NCI-H1436 (cell line): ENCODE data around the gene PDZRN3.

ENCODE experiments used
- DNase-seq: peaks from one replicate; lab custom pipeline; 2025; lab: John Stamatoyannopoulos, UW

Gene PDZRN3

DNA sequence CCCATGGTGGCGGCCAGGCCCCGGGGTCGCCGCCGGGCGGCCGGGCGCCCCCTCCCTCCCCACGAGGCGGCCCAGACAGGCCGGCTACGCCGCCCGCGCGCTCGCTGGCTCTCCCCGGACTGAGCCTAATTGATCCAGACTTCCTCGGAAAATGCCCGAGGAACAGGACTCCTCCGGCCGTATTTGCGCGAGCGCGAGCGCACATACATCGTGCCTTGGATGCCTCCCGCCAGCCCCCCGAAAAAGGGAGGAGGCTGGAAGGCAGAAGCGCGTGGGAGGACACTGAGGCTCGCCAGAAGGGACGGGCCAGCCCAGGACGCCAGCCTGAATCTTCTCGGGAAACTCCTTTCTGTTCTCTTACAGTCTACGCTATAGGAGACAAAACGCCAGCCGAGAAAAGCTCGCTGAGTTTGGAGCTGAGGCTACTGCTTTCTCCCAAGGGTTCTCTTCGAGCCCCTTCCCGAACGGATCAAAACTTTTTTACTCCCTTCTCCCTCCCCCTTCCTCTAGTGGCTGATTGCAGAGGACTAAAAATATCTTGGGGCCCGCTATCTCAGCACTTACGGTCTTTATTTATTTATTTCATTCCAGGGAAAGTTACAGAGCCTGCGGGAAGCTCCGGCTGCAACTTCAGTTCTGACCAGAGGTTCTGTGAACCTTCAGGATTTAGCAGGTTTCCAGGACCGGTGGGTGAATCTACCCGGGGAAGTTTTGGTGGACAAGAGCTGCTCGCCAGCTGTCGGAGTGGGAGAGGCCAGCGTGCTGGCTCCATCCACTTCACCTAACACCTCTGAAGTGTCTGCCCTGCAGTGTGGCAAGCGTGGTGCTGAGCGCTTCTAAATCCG is at the start of gene PDZRN3:
PDZRN3 (minus strand) TSS at position 121 of the 845 bp plus-strand sequence.
- DNase-seq, result no peak

DNA sequence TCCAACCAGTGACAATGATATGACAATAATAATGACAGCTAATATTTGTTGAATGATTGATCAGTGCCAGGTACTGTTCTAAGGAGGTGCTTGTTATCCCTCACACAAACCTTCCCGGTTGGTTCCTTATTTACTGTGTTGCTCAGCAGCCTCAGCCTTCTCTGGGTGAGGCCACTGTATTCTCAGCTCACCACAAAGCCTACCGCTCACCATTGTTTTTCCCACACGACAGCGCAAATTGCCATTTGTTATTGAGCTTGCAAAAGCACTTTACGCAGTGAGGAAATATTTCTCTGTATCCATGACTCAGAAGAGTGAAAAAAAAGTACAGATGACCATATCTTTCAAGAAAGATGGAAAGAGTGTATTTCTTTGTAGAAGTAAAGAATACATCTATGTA is 49.5 kb upstream of the PDZRN3 start:
- DNase-seq, result peak; percentile 13

GRCh38 chr3:73669260-73669659 is 44.5 kb upstream of the PDZRN3 start:
- DNase-seq, result no peak

DNA sequence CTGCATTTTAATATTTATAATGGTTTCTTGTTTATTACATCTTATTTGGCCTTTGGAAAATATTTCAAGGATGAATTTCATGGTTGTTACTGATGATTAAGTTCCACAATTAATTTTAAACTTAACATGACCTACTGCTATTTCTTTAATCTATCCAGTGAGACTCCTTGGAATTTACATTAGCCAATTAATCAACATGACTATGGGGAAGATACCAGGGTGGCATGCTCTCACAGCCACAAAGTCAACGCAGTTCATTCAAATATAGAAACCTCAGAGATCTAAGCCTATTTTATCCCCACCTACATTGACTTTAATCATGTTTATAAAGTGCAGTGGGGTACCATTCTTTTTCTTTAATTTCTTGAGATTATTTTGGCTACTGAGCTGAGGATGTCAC is 43.6 kb upstream of the PDZRN3 start:
- DNase-seq, result no peak

GRCh38 chr3:73667889-73668288 is 43.1 kb upstream of the PDZRN3 start:
- no peak for DNase-seq

GRCh38 chr3:73665286-73665685 is 40.5 kb upstream of the PDZRN3 start:
- DNase-seq, result no peak

GRCh38 chr3:73664389-73664788 is 39.6 kb upstream of the PDZRN3 start:
- DNase-seq, result no peak

DNA sequence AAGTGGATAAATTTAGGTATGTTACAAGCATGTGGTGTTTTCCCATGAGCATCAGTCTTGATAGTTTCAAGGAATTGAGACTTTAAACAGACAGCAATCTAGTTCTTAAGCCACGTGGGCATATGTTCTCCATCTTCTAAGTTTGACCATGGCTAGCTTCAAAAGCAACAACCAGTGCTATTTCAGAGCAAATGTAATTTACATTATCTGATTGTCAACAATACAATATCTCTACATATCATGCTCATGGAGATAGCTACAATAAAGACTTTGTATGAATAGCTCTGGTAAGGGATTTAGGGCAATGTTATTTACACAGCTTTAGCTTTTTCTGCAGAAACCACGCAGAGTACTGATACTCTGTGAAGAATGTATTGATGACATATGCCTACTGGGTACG is 38.8 kb upstream of the PDZRN3 start:
- no peak for DNase-seq

DNA sequence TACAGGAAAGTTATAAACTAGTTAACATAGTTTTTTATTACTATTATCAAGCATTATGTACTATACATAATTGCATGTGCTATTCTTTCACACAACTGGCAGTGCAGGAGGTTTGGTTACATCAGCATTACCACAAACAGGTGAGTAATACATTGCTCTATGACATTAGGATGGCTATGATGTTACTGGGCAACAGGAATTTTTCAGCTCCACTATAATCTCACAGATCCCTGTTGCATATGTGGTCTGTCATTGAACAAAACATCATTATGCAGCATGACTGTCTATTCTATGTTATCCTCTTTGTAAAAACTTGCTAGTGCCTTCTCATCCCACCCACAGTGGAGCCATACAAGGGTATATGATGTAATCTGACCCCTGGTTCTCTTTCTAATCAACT is 36.5 kb upstream of the PDZRN3 start:
- no peak for DNase-seq

- DNase-seq, result no peak
Observed at GRCh38 chr3:73658227-73658626, 33.5 kb upstream of the PDZRN3 start.

DNA sequence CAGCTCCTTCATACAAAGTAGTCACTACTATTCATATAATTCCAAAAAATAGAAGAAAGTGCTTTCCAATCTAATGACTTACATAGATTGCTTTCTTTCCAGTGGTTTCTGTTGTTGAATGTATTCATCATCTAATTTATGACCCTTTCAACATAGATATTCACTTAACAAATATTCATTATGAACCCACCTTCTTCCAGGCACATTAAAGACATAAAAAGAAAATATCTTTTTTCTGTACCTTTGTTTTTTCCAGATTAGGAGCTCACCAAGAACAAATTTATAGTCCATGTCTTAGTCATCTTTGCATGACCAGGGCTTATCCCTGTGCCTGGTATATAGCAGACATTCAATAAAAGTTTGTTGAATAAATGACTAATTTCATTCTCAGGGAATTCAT is 32.4 kb upstream of the PDZRN3 start:
- no peak for DNase-seq

- no peak for DNase-seq
Observed at GRCh38 chr3:73656241-73656890, 31.6 kb upstream of the PDZRN3 start.

- DNase-seq, result no peak
Observed at GRCh38 chr3:73655197-73655596, 30.5 kb upstream of the PDZRN3 start.

DNA sequence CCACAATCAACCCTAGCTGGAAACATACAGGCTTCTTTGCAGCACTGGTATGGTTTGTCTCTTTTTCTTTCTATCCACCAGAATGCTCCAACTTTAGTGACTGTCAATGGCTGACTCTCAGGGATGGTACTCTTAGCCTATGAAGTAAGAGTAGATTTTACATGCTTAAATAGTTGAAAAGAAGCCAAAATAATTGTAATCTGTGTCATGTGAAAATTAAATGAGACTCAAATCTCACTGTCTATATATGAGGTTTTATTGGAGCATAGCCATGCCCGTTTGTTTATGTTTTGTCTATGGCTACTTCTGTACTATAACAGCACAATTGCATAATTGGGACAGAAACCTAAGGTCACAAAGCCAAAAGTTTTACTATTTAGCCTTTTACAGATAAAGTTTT is 29.1 kb upstream of the PDZRN3 start:
- no peak for DNase-seq

- no peak for DNase-seq
Observed at GRCh38 chr3:73653351-73653750, 28.6 kb upstream of the PDZRN3 start.

DNA sequence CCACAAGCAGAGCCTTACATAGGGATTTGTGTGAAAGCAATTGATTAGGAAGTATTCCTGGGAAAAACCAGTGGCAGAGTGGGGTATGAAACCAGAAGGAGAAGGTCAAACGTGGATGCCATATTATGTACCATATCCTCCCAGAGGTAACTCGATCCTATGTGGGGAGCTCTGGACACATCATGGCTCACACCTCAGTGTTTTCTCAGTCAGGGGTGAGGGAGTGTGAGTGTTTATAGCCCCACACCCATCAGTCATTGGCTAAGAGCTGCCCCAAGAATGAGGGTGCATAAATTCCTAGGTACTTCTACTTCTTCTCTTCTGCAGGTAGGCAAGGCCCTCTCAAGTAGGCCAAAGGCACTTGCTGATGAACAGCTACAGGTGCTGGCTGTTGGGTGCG is 28.2 kb upstream of the PDZRN3 start:
- DNase-seq, result no peak

DNA sequence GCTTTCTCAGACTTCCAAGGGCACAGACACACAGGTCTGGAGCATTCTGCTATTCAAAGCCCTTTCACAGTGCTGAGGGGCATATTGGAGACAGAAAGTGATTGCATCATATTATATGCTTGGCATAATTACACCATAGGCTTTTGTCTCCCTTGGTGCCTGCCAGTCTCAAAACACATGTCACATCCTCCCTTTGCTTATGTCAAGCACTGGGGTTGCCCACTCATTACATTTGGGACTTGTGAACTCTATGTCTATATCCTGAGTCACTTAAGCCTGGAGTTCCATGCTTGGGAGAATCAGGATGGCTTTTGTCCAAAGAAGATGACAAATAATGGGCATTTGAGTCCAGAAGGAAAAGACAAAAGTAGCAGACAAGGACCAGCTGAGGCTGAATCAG is 12.3 kb upstream of the PDZRN3 start:
- DNase-seq, result peak; percentile 13

GRCh38 chr3:73635254-73635653 is 10.5 kb upstream of the PDZRN3 start:
- DNase-seq, result no peak

DNA sequence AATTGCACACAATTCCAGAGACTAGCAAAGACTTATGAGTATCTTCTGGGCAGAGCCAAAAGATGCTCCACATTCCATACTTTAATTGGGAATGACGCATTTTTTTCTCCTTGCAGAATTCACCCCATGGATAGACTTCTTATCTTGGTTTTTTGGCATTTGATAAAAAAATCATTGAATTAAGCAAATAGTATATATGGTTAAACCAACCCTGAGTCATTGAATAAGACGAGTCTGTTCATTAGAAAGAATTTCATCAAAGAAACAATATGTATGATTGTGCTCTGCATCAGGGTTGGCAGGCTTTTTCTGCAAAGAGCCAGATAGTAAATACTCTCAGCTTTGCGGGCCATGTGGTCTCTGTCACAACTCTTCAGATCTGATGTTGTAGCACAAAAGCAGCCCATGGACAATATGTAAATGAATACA is 9.2 kb upstream of the PDZRN3 start:
- no peak for DNase-seq

GRCh38 chr3:73633453-73633852 is 8.7 kb upstream of the PDZRN3 start:
- no peak for DNase-seq

- DNase-seq, result no peak
Observed at GRCh38 chr3:73626106-73626505, 1.4 kb upstream of the PDZRN3 start.

GRCh38 chr3:73624017-73624820 is 522 bp downstream of the PDZRN3 start:
- DNase-seq, result peak; percentile 44

DNA sequence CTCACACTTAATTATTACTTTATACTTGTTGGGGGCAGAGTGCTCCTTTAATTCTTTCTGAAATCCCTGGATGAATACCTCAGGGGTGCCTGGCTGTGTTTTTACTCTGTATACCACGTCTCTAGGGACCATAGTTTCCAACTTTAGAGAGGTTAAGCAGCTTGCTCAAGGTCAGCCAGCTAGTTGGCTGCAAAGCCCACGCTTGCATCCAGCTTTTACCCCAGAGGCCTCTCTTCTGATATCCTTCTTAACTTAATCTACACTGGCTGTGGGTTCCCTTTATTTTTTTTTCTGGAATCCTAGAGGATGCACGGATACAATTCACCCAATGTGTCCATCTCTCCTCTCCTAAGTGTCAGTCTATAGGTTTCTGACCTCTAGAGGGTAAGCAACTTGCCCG is 1.4 kb downstream of the PDZRN3 start:
- no peak for DNase-seq
